Gastroesophageal sphincter (tissue), 3 donors: ENCODE measurements around the gene BLZF1.

ENCODE experiments used
- CTCF ChIP-seq, 4 experiments: fragments of 200-600 bp in 2 of 4; fragments of 450-650 bp in 2 of 4; sonication (generic) in 1 of 4; IDR thresholded peaks; one replicate each; pipeline ENCODE4 v1.5.1; 2017 to 2019; ENCODE audit warnings: antibody characterized with exemption in 4 of 4, mild to moderate bottlenecking in 2 of 4, moderate library complexity in 2 of 4
- POLR2A ChIP-seq, 2 donors: fragments of 450-650 bp; IDR thresholded peaks; one replicate each; pipeline ENCODE4 v1.6.1; 2017; ENCODE audit warnings: antibody characterized with exemption in 2 of 2, mild to moderate bottlenecking in 2 of 2, moderate library complexity in 1 of 2
- POLR2AphosphoS5 ChIP-seq: sonication (generic); formaldehyde crosslinking; IDR thresholded peaks from one replicate; pipeline ENCODE4 v1.6.1; 2017; ENCODE audit warnings: antibody characterized with exemption

GRCh38 chr1:169381162-169381561, 13.2 kb downstream of the BLZF1 start:
- TF ChIP-seq CTCF (IDR thresholded peaks at IDR 0.05) (no peak), POLR2A (IDR thresholded peaks at IDR 0.05) (no peak), POLR2AphosphoS5 (no peak)
